GM18951 (cell line): Measurements from ENCODE around the gene VSX1.

Experiments
- POLR2A ChIP-seq: IDR thresholded peaks from 4 replicates; pipeline ENCODE4 v1.6.1; 2011; ENCODE audit warnings: mild to moderate bottlenecking; ENCODE audit not compliant: insufficient read length, insufficient read depth; ENCODE audit errors: extremely low read depth
- in situ Hi-C: fragments of 300-500 bp; cut with MboI; formaldehyde crosslinking; loops from one replicate; pipeline ENCODE4 v1.12.0; 2022; ENCODE audit warnings: low sequenced_read_pairs, mixed read lengths, inconsistent platforms; ENCODE audit not compliant: unreplicated experiment

VSX1 gene

GRCh38 chr20:25040438-25040831 is 41.5 kb downstream of the VSX1 start:
- no peak for TF ChIP-seq POLR2A
- in situ Hi-C loops = no loop called here

- in situ Hi-C loops = no loop called here
- no peak for TF ChIP-seq POLR2A
Observed at GRCh38 chr20:25039697-25040437, 42.1 kb downstream of the VSX1 start.

- in situ Hi-C loops = no loop called here
- no peak for TF ChIP-seq POLR2A
Observed at GRCh38 chr20:25038591-25039015, 43.3 kb downstream of the VSX1 start.

GRCh38 chr20:25038103-25038410 is 43.9 kb downstream of the VSX1 start:
- no peak for TF ChIP-seq POLR2A
- in situ Hi-C loops = no loop called here

- no peak for TF ChIP-seq POLR2A
- in situ Hi-C loops = no loop called here
Observed at GRCh38 chr20:25037288-25038102, 44.4 kb downstream of the VSX1 start.

GRCh38 chr20:25036331-25036936 is 45.5 kb downstream of the VSX1 start:
- in situ Hi-C loops = no loop called here
- TF ChIP-seq POLR2A = no peak

- TF ChIP-seq POLR2A = no peak
- in situ Hi-C loops = no loop called here
Observed at GRCh38 chr20:25035921-25036320, 46.0 kb downstream of the VSX1 start.

GRCh38 chr20:25033924-25034300 is 48.0 kb downstream of the VSX1 start:
- TF ChIP-seq POLR2A = no peak
- in situ Hi-C loops = no loop called here

GRCh38 chr20:25033265-25033923 is 48.5 kb downstream of the VSX1 start:
- in situ Hi-C loops = no loop called here
- TF ChIP-seq POLR2A = no peak

- in situ Hi-C loops = no loop called here
- no peak for TF ChIP-seq POLR2A
Observed at GRCh38 chr20:25032478-25033264, 49.3 kb downstream of the VSX1 start.

- no peak for TF ChIP-seq POLR2A
- in situ Hi-C loops = no loop called here
Observed at GRCh38 chr20:25032065-25032477, 49.9 kb downstream of the VSX1 start.

- no peak for TF ChIP-seq POLR2A
- in situ Hi-C loops = no loop called here
Observed at GRCh38 chr20:25031241-25031640, 50.7 kb downstream of the VSX1 start.

GRCh38 chr20:25030649-25031207 is 51.2 kb downstream of the VSX1 start:
- in situ Hi-C loops = no loop called here
- no peak for TF ChIP-seq POLR2A
